K562 (cell line): Measurements from ENCODE around the gene C2. TPM values are rescaled to one million over a fixed set of nuclear protein-coding genes. Genes with fewer than 3 reads are reported as not detected.

Experiments used
- ATAC-seq: fragments of 200-7000 bp; cut with Tn5 transposase; 3 replicates; pipeline ENCODE4 v1.9.1; 2020; ENCODE audit warnings: moderate library complexity
- BruUV-seq: library from RNA; stranded (reverse); fragments of 400-500 nt; replicated peaks from 2 replicates; lab custom pipeline; 2021; lab: Mats Ljungman, UMichigan
- CTCF ChIA-PET: fragments of 300-600 bp; formaldehyde crosslinking; extraction: SDS; loops from one replicate; lab custom pipeline; 2021; ENCODE audit warnings: low intra/inter-chr PET ratio; lab: Yijun Ruan, JAX
- POLR2A ChIA-PET: fragments of 300-600, 350-650 bp; sonication (Branson Sonifier 250); formaldehyde crosslinking; extraction: SDS; loops from one replicate; lab custom pipeline; 2021; ENCODE audit warnings: antibody characterized with exemption, inconsistent platforms; lab: Yijun Ruan, JAX
- DNase-seq, 4 experiments: peaks; one replicate each; pipeline versions ENCODE4 v3.0.0 to v3.0.0-alpha.2; 2011 to 2018; ENCODE audit warnings: low spot score in 3 of 4, mixed read lengths in 3 of 4; ENCODE audit errors: extremely low read depth in 1 of 4
- FAIRE-seq: peaks from 2 replicates; lab custom pipeline; 2011; peaks lifted over from hg19 to GRCh38; lab: Jason Lieb, UNC
- H2AFZ ChIP-seq: 2 replicates; pipeline ENCODE4 v1.6.0; 2011; ENCODE audit warnings: low read depth, low read length, control low read depth, inconsistent platforms
- H3K27ac ChIP-seq: fragments of 200-600 bp; 3 replicates; pipeline ENCODE4 v1.8.0; 2011; ENCODE audit warnings: low read depth, mild to moderate bottlenecking, control low read depth, inconsistent platforms, low read length, moderate library complexity, mixed read lengths; ENCODE audit errors: extremely low read depth
- H3K27me3 ChIP-seq, 2 experiments: fragments of 300-600 bp in 1 of 2; 2 replicates in 1 of 2; 3 replicates in 1 of 2; pipeline versions ENCODE4 v1.6.0 to v1.8.0; 2011; ENCODE audit warnings: inconsistent platforms in 2 of 2, low read length in 2 of 2, mild to moderate bottlenecking in 1 of 2, mixed read lengths in 1 of 2, moderate library complexity in 1 of 2; ENCODE audit not compliant: control insufficient read depth in 2 of 2, insufficient read depth in 2 of 2
- H3K36me3 ChIP-seq: fragments of 300-600 bp; 3 replicates; pipeline ENCODE4 v1.8.0; 2011; ENCODE audit warnings: mild to moderate bottlenecking, low read length, inconsistent platforms; ENCODE audit not compliant: control insufficient read depth, insufficient read depth
- H3K4me1 ChIP-seq, 2 experiments: fragments of 200-600 bp in 1 of 2; replicated peaks in 1 of 2; 2 replicates in 1 of 2; 3 replicates in 1 of 2; pipeline versions ENCODE4 v1.5.1 to v1.8.0; 2011; ENCODE audit warnings: inconsistent platforms in 2 of 2, low read length in 2 of 2, mild to moderate bottlenecking in 1 of 2, mixed read lengths in 1 of 2, moderate library complexity in 1 of 2; ENCODE audit not compliant: control insufficient read depth in 2 of 2, insufficient read depth in 2 of 2
- H3K4me2 ChIP-seq: 2 replicates; pipeline ENCODE4 v1.6.1; 2011; ENCODE audit warnings: low read length, control low read depth, inconsistent platforms, mixed read lengths; ENCODE audit not compliant: insufficient read depth
- H3K4me3 ChIP-seq: fragments of 200-600 bp; sonication (generic), shearing (Covaris generic); 2 replicates; pipeline ENCODE4 v1.5.1; 2016; ENCODE audit warnings: control low read depth, inconsistent platforms
- H3K79me2 ChIP-seq: fragments of 200-600 bp; 3 replicates; pipeline ENCODE4 v1.8.0; 2011; ENCODE audit warnings: low read length, inconsistent platforms; ENCODE audit not compliant: control insufficient read depth, insufficient read depth
- H3K9ac ChIP-seq, 2 experiments: 2 replicates each; pipeline versions ENCODE4 v1.6.0 to v1.6.1; 2011; ENCODE audit warnings: low read depth in 2 of 2, low read length in 2 of 2, control low read depth in 1 of 2, inconsistent platforms in 1 of 2, mild to moderate bottlenecking in 1 of 2, mixed read lengths in 1 of 2; ENCODE audit not compliant: insufficient read depth in 1 of 2
- H3K9me1 ChIP-seq: one replicate; pipeline ENCODE4 v1.6.0; 2011; ENCODE audit warnings: inconsistent platforms, mild to moderate bottlenecking, low read length, moderate library complexity; ENCODE audit not compliant: control insufficient read depth, insufficient read depth
- H3K9me3 ChIP-seq: replicated peaks from 2 replicates; pipeline ENCODE4 v1.5.1; 2011; ENCODE audit warnings: low read depth, low read length, inconsistent platforms; ENCODE audit not compliant: control insufficient read depth, insufficient read depth
- H4K20me1 ChIP-seq: replicated peaks from 2 replicates; pipeline ENCODE4 v1.6.1; 2011; ENCODE audit warnings: low read length, inconsistent platforms, mixed read lengths; ENCODE audit not compliant: control insufficient read depth, insufficient read depth
- CHAMP1 ChIP-seq: fragments of 450-650 bp; IDR thresholded peaks from 2 replicates; pipeline ENCODE4 v1.6.1; 2016; ENCODE audit warnings: mild to moderate bottlenecking
- POLR2G ChIP-seq: fragments of 200-400 bp; formaldehyde crosslinking; IDR thresholded peaks from 2 replicates; pipeline ENCODE4 v1.6.1; 2017; ENCODE audit warnings: low read depth, mild to moderate bottlenecking, antibody characterized with exemption, low read length, moderate library complexity
- RBFOX2 ChIP-seq: fragments of 200-400 bp; formaldehyde crosslinking; IDR thresholded peaks from 2 replicates; pipeline ENCODE4 v1.6.1; 2017; ENCODE audit warnings: low read depth, mild to moderate bottlenecking, low read length, moderate library complexity
- ZNF398 ChIP-seq: fragments of 250-450 bp; sonication (Bioruptor Pico); IDR thresholded peaks from 2 replicates; pipeline ENCODE4 v1.8.0; 2021; ENCODE audit warnings: moderate library complexity, mild to moderate bottlenecking, inconsistent platforms
- WGBS: fragments of 100-300 bp; shearing (Covaris generic); methylation state at CpG from one replicate; pipeline ENCODE4 v1.1.6; 2016; ENCODE audit warnings: low coverage, mixed read lengths; ENCODE audit not compliant: insufficient coverage; ENCODE audit errors: missing lambda C conversion rate; 5-methylcytosine and 5-hydroxymethylcytosine counted together
- in situ Hi-C: fragments of 300-500 bp; cut with MboI; formaldehyde crosslinking; loops from 4 replicates; pipeline ENCODE4 v1.15.0; 2018; ENCODE audit warnings: inconsistent platforms, mixed read lengths
- intact Hi-C: fragments of 100-400 bp; cut with micrococcal nuclease; formaldehyde crosslinking; loops from 2 replicates; pipeline ENCODE4 v1.14.2; 2022
- polyA plus RNA-seq, 8 experiments: library from polyadenylated mRNA; depleted of rRNA in 4 of 8; stranded (reverse) in 5 of 8; unstranded in 3 of 8; fragments of >200 nt; fragmentation: Nextera tagmentation in 2 of 8; fragmentation: Illumina TruSeq in 1 of 8; extraction: Ambion mirVana in 2 of 8; extraction: Trizol in 1 of 8; gene quantifications; 2 replicates each; pipeline versions ENCODE4 v1.2.1 to v1.2.3, GENCODE V29; 2011 to 2014; ENCODE audit warnings: inconsistent platforms in 1 of 8, missing spikeins in 1 of 8
- total RNA-seq, 7 experiments: library from RNA; depleted of rRNA in 6 of 7; stranded (reverse); fragments of >200 nt in 6 of 7; fragmentation: Illumina TruSeq in 2 of 7; extraction: Trizol in 2 of 7; gene quantifications; 2 replicates each; pipeline versions ENCODE4 v1.2.1 to v1.2.3, GENCODE V29; 2011 to 2021; ENCODE audit warnings: low replicate concordance in 1 of 7

The C2 gene
- total and polyA plus RNA-seq, 9 of the 15 experiments (the other 6 are each of a cell fraction or from before 2014, with no cell fraction given): 0.05 to 1.1 (median 0.39) TPM; not detected in 1

DNA sequence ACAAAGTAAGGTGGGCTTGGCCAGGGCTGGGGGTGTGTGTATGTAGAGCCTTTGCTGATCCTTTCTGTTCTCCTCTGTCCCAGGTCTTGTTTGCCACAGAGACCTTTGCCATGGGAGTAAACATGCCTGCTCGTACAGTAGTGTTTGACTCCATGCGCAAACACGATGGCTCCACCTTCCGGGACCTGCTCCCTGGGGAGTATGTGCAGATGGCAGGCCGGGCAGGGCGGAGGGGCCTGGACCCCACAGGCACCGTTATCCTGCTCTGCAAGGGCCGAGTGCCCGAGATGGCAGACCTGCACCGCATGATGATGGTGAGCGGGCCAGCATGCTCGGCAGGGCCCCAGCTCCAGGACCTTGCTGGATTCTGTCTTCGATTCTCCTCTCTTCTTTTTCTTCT, 38.2 kb downstream of the C2 start:
- 94% methylated on average over 13 of the region's 13 CpGs for WGBS
- no TSS peak for BruUV-seq
- intact Hi-C loops (no loop called here), in situ Hi-C loops (no loop called here)
- Histone ChIP-seq H3K9me1 (no peaks in the 10 kb centered on the region), H3K79me2 (peaks cover 11% of the 10 kb centered on the region), H3K9me3 (no peaks in the 10 kb centered on the region), H3K27me3 (no peaks in the 10 kb centered on the region), H3K4me2 (no peak overlapping the region), H4K20me1 (no peaks in the 10 kb centered on the region), H2AFZ (no peak overlapping the region), H3K4me1 (peaks cover 28 to 31% of the 10 kb centered on the region in 2 experiments; a peak in 4 of 5 replicates), H3K27ac (no peak overlapping the region), H3K9ac (no peak overlapping the region), H3K36me3 (peaks cover 98% of the 10 kb centered on the region), H3K4me3 (no peak overlapping the region)
- ChIA-PET CTCF (no interaction called here), POLR2A (no interaction called here)
- ATAC-seq: no peak
- TF ChIP-seq POLR2G (peak; percentile 36; the same call in 1 of the 2 replicates), ZNF398 (no peak), CHAMP1 (no peak), RBFOX2 (peak; percentile 44; the same call in 1 of the 2 replicates)
- no peak for DNase-seq
- no peak for FAIRE-seq
